SKM-1 (cell line): Measurements from ENCODE around the gene ADPGK.
"Not testable (repeated sequence)": the region's sequence is repeated elsewhere in the genome, so short reads cannot be mapped to it uniquely, and the experiment has no call there.

Source experiments
- DNase-seq: peaks from one replicate; lab custom pipeline; 2025; ENCODE audit not compliant: unreplicated experiment; lab: John Stamatoyannopoulos, UW

ADPGK gene

GRCh38 chr15:72751751-72752455 is 31.7 kb downstream of the ADPGK start:
- DNase-seq, result no peak

GRCh38 chr15:72749700-72750099 is 33.9 kb downstream of the ADPGK start:
- DNase-seq, result no peak

- DNase-seq, result no peak
These were observed 43.3 kb downstream of the ADPGK start for GRCh38 chr15:72740219-72740618.

GRCh38 chr15:72737723-72738122 is 45.8 kb downstream of the ADPGK start:
- no peak for DNase-seq

GRCh38 chr15:72737061-72737460 is 46.5 kb downstream of the ADPGK start:
- no peak for DNase-seq

DNA sequence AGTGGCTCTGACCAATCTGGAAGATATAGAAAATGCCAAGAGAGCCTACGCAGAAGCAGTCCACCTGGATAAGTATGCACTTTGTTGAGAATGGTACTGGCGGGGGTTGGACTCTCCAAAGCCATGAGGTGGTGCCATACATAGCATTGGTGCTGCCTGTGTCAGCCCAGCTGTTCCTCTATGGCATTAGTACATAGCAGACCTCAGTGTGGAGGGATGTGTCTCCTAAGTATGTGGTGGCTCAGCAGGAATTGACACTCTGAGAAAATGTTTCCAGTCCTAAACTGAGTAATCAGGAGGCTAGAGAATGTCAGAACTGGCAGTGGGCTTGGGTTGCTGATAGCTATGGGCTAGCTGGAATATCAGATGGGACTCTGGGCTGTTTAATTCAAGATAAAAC is 48.4 kb downstream of the ADPGK start:
- no peak for DNase-seq

DNA sequence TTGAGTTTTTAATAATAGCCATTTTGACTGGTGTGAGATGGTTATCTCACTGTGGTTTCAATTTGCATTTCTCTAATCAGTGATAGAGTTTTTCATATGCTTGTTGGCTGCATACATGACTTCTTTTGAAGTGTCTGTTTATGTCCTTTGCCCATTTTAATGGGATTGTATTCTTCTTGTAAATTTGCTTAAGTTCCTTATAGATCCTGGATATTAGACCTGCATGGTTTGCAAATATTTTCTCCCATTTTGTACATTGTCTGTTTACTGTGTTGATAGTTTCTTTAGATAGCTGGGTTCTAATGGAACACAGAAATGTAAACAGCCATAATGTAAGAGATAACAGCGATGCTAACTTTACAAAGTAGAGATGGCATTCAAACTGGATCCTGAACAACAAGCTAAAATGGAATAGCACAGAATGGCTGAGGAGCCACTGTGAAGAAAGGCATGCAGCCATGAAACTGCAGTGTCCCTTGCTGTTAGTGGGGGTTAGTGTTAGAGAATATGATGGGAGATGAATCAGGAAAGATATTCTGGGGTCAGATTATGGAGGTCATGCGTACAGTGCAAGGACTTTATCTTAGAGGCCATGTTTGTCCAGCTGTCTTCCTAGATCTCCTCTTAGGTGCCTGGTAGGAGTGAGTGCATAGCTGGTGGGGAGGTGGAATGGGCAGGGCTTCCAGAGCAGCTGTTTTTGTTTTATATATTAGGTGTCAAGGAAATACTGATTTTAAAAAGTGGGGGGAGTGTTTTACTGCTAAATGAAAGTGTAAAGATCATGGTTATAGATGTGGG is 49.4 kb downstream of the ADPGK start:
- DNase-seq, result no peak

DNA sequence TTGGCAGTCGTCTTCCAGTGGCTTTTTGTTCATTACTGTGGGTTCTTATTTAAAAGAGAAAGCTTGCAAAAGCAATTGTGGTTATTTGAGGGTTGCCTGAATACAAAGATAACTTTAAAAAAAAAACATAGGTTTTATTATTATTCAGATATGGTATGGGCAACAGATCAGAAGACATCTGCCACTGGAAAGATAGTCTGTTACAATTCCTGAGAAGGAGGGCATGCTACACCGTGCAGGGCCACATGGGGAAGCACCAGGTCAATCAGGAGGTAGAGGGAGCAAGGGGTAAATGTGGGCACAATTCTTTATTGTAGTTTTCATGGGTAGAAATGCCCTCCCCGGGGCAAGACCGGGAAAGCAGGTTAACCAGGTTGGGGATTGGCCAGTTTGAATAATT is 51.0 kb downstream of the ADPGK start:
- DNase-seq, result no peak

DNA sequence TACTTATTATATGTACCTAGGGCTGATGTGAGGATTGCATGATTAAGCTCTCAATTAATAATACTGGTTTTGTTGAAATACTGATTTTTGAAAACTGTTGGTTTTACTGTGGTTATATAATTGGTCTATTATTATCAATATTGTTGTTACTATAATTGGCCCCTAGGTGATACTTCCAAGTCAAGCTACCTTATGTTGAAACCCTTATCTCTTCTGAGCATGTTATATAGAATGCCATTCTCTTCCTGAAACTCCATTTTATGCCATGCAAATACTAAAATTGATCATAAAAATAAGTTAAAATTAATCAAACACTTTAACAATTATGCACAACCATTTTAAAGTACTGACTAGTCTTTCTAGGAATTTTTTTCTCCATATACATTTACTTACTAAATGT is 51.5 kb downstream of the ADPGK start:
- no peak for DNase-seq

GRCh38 chr15:72728821-72729220 is 54.7 kb downstream of the ADPGK start:
- no peak for DNase-seq

GRCh38 chr15:72728249-72728648 is 55.3 kb downstream of the ADPGK start:
- DNase-seq, result not testable (repeated sequence)

GRCh38 chr15:72727154-72727553 is 56.4 kb downstream of the ADPGK start:
- no peak for DNase-seq

DNA sequence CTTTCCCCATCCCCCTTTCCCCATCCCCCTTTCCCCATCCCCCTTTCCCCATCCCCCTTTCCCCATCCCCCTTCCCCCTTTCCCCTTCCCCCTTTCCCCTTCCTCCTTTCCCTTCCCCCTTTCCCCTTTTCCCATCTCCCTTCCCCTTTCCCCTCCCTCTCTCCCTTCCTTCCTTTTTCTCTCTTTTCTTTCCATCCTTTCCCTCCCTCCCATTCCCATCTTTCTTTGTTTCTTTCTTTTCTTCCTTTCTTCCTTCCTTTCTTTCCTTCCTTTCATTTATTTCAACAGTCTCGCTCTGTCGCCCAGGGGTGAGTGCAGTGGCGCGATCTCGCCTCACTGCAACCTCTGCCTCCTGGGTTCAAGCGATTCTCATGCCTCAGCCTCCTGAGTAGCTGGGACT is 57.7 kb downstream of the ADPGK start:
- not testable (repeated sequence) for DNase-seq

DNA sequence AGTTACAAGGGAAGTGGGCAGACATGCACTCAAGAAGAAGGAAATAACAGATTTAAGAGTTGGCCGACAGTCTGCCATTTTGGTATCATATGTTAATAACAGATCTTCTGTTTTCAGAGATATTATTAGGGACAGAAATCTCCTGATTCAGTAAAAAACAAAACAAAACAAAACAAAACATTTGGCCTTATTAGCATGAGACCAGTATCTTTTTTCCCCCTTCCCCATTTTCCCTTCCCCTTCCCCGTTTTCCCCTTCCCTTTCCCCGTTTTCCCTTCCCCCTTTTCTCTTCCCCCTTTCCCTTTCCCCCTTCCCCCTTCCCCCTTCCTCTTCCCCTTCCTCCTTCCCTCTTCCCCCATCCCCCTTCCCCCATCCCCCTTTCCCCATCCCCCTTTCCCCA is 58.1 kb downstream of the ADPGK start:
- no peak for DNase-seq

DNA sequence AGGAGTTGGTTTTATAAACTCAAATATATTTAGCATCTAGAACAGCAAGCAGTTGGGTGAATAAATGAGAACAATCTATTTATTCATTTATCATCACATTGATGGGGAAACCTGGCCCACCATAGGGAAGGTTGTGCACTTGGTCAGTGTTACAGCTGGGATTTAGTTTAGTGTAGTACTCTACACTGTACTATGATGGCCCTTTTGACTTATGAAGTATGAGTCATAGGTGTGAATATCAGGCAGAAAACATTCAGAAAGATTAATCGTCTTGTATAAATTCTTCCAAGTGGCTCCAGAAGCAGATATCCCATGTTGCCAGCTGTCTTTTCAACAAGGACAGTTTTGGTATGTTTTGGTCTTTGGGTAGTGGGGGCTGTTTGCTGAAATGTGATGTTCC is 59.5 kb downstream of the ADPGK start:
- DNase-seq, result no peak

GRCh38 chr15:72722071-72722696 is 61.4 kb downstream of the ADPGK start:
- DNase-seq, result peak; percentile 35

DNA sequence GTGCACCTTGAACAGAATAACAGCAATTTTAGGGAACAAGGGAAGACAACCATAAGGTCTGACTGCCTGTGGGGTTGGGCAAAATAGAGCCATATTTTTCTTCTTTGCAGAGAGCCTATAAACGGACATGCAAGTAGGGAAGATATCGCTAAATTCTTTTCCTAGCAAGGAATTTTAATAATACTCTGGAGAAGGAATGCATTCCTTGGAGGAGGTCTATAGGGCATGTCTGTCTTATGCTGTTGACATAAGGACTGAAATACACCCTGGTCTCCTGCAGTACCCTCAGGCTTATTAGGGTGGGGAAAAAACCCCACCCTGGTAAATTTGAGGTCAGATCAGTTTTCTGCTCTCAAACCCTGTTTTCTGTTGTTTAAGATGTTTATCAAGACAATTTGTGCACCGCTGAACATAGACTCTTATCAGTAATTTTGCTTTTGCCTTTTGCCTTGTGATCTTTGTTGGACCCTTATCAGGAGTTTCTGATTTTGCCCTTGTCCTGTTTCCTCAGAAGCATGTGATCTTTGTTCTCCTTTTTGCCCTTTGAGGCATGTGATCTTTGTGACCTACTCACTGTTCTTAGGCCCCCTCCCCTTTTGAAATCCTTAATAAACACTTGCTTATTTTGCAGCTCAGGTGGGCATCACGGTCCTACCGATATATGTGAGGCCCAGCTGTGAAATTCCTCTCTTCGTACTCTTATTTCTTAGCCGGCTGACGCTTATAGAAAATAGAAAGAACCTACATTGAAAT is 74.8 kb downstream of the ADPGK start:
- not testable (repeated sequence) for DNase-seq

- DNase-seq, result no peak
These were observed 77.3 kb downstream of the ADPGK start for GRCh38 chr15:72706266-72706665.
